Measurements from ENCODE around the gene MAML3.

- TF ChIP-seq MYC (CRISPR knock-in tag; IDR thresholded peaks at IDR 0.05; ENCODE audit: borderline replicate concordance), result no peak
- TF ChIP-seq FOXM1 (CRISPR knock-in tag; IDR thresholded peaks at IDR 0.05), result no peak
- no peak for TF ChIP-seq USF2 (IDR thresholded peaks at IDR 0.05; ENCODE audit: low read depth, low read length)
- TF ChIP-seq USF2 (CRISPR knock-in tag; IDR thresholded peaks at IDR 0.05; ENCODE audit: borderline replicate concordance), result no peak
- no peak for TF ChIP-seq ATM (IDR thresholded peaks at IDR 0.05; ENCODE audit: borderline replicate concordance)
- TF ChIP-seq ZNF496 (CRISPR knock-in tag; IDR thresholded peaks at IDR 0.05; ENCODE audit: insufficient replicate concordance), result no peak
- TF ChIP-seq ZSCAN29 (CRISPR knock-in tag; conservative IDR thresholded peaks at IDR 0.05), result no peak
- TF ChIP-seq E2F1 (CRISPR knock-in tag; IDR thresholded peaks at IDR 0.05), result no peak
Measured at GRCh38 chr4:139833151-139833910, 320.7 kb downstream of the MAML3 start.

Data from HepG2 (cell line).